ENCODE results near the gene APRT. TPM values are rescaled to one million over a fixed set of nuclear protein-coding genes. Genes with fewer than 3 reads are reported as not detected.

APRT gene
- total and polyA plus RNA-seq, 2 donors: 122 to 198 TPM

- Histone ChIP-seq H3K4me3 (ENCODE audit: low read length in 2 of 2) (peak overlapping the region; percentile 43 to 48), H3K27me3 (ENCODE audit: control insufficient read depth in 2 of 2, insufficient read depth in 1 of 2, low read length in 1 of 2) (no peaks in the 10 kb centered on the region), H3K36me3 (ENCODE audit: control insufficient read depth in 2 of 2, insufficient read depth in 2 of 2, low read length in 1 of 2) (peaks cover 0 to 7% of the 10 kb centered on the region in 2 donors), H3K4me1 (ENCODE audit: control insufficient read depth in 2 of 2, insufficient read depth in 2 of 2, low read length in 2 of 2) (peaks cover 38 to 71% of the 10 kb centered on the region in 2 donors), H3K9me3 (ENCODE audit: control insufficient read depth in 2 of 2, insufficient read depth in 1 of 2, low read length in 1 of 2) (peaks cover 0 to 14% of the 10 kb centered on the region in 2 donors), H3K27ac (ENCODE audit: low read depth in 1 of 2, low read length in 1 of 2) (peak overlapping the region; percentile 93 to 97)
- WGBS: 10% methylated on average over 17 of the region's 17 CpGs
- peak in 5 of 9 donors; percentile 84 to 94 (median 86) for DNase-seq (ENCODE audit: low read depth in 6 of 9, low spot score in 9 of 9)
Observed at GRCh38 chr16:88799569-88800276, 12.0 kb downstream of the APRT start.

DNA sequence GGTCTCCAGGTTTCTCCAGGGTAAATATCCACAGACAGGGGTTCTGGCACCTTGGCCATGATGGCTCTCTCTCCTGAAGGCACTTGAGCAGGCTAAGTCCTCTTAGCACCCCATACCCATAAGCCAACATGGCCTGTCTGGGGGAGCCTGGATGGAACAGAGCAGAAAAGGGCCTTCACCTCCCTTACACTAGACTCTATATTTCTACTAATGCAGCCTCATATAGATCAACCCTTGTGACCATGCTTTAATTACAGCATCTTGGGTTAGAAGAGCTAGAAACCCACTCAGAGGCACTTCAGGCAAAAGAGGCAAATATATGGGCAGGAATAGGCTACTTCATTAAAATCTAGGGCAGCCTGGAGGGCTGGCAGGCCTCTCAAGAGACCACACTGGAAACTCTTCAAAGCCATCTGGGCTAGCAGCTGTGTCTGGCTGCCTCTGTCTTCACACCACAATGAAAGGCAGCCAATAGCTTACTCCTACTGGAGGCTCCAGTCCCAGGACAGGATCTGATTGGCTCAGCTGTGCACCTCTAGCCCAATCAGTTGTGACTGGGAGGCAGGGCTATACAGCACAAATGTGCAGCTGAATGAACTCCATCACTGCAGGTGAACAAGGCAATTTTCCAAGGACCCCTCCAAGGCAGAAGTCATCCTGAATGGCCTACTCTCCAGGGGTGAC lies 12.8 kb downstream of the APRT start:
- Histone ChIP-seq H3K27ac (ENCODE audit: low read depth in 1 of 2, low read length in 1 of 2) (peak overlapping the region; percentile 93 to 97), H3K4me3 (ENCODE audit: low read length in 2 of 2) (peak overlapping the region in 1 of 2 donors; percentile 12), H3K9me3 (ENCODE audit: control insufficient read depth in 2 of 2, insufficient read depth in 1 of 2, low read length in 1 of 2) (peaks cover 0 to 14% of the 10 kb centered on the region in 2 donors), H3K27me3 (ENCODE audit: control insufficient read depth in 2 of 2, insufficient read depth in 1 of 2, low read length in 1 of 2) (no peaks in the 10 kb centered on the region), H3K36me3 (ENCODE audit: control insufficient read depth in 2 of 2, insufficient read depth in 2 of 2, low read length in 1 of 2) (peaks cover 0 to 5% of the 10 kb centered on the region in 2 donors), H3K4me1 (ENCODE audit: control insufficient read depth in 2 of 2, insufficient read depth in 2 of 2, low read length in 2 of 2) (peaks cover 35 to 73% of the 10 kb centered on the region in 2 donors)
- peak in 5 of 9 donors; percentile 77 to 92 (median 84) for DNase-seq (ENCODE audit: low read depth in 6 of 9, low spot score in 9 of 9)

DNA sequence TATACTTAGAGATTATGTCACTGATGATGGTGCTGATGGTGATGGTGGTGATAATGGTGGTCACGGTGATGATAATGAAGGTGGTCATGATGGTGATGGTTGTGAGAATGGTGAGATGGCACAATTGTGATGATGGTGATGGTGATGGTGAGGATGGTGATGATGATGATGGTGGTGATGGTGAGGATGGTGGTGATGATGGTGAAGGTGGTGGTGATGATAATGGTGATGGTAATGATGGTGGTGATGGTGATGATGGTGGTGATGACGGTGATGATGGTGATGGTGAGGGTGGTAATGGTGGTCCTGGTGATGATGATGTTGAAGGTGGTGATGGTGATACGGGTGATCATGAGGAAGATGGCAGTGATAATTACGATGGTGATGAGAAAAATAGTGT lies 13.7 kb downstream of the APRT start:
- Histone ChIP-seq H3K4me3 (ENCODE audit: low read length in 2 of 2) (no peak overlapping the region), H3K27me3 (ENCODE audit: control insufficient read depth in 2 of 2, insufficient read depth in 1 of 2, low read length in 1 of 2) (no peaks in the 10 kb centered on the region), H3K36me3 (ENCODE audit: control insufficient read depth in 2 of 2, insufficient read depth in 2 of 2, low read length in 1 of 2) (peaks cover 0 to 5% of the 10 kb centered on the region in 2 donors), H3K27ac (ENCODE audit: low read depth in 1 of 2, low read length in 1 of 2) (no peak overlapping the region), H3K4me1 (ENCODE audit: control insufficient read depth in 2 of 2, insufficient read depth in 2 of 2, low read length in 2 of 2) (peaks cover 43 to 81% of the 10 kb centered on the region in 2 donors), H3K9me3 (ENCODE audit: control insufficient read depth in 2 of 2, insufficient read depth in 1 of 2, low read length in 1 of 2) (peaks cover 0 to 16% of the 10 kb centered on the region in 2 donors)
- no peak for DNase-seq (ENCODE audit: low read depth in 6 of 9, low spot score in 9 of 9)
- 95% methylated on average over 4 of the region's 4 CpGs for WGBS

GRCh38 chr16:88796278-88796677 lies 15.4 kb downstream of the APRT start:
- H3K36me3 ChIP-seq (ENCODE audit: control insufficient read depth in 2 of 2, insufficient read depth in 2 of 2, low read length in 1 of 2): peaks cover 0 to 2% of the 10 kb centered on the region in 2 donors
- peaks cover 0 to 18% of the 10 kb centered on the region in 2 donors for H3K9me3 ChIP-seq (ENCODE audit: control insufficient read depth in 2 of 2, insufficient read depth in 1 of 2, low read length in 1 of 2)
- no peaks in the 10 kb centered on the region for H3K27me3 ChIP-seq (ENCODE audit: control insufficient read depth in 2 of 2, insufficient read depth in 1 of 2, low read length in 1 of 2)
- DNase-seq (ENCODE audit: low read depth in 6 of 9, low spot score in 9 of 9): no peak
- H3K4me3 ChIP-seq (ENCODE audit: low read length in 2 of 2): no peak overlapping the region
- peaks cover 55 to 83% of the 10 kb centered on the region in 2 donors for H3K4me1 ChIP-seq (ENCODE audit: control insufficient read depth in 2 of 2, insufficient read depth in 2 of 2, low read length in 2 of 2)
- 95% methylated on average over 4 of the region's 4 CpGs for WGBS
- peak overlapping the region in 1 of 2 donors; percentile 25 for H3K27ac ChIP-seq (ENCODE audit: low read depth in 1 of 2, low read length in 1 of 2)

DNA sequence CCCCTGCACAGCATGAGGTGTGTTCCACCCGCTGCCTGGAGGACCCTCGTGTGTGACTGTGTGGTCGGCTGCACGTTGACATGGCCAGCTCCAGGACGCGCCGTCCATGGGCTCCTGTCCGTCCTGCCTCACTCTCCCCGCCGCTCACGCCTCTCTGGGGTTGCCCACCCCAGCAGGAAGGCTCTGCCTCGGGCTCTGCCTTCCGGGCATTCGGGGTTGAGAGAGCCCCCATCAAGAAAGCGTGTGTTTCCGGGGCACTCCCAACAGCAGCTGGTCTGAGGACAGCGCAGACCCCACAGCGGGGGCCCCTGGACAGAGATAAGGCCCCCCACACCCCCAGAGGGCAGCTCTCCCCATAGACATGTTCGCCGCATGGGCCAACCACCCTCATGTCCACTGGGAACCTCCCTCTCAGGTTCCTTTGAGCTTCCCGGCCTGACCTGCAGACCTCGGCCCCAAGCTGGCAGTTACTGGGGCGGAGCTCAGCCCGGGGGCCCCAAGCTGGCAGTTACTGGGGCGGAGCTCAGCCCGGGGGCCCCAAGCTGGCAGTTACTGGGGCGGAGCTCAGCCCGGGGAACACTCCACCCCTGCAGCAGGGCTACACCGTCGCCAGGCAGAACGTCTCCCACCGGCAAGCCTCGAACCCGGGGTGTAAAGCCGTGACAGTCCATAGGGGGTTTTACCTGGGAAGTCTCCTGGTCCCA lies 18.3 kb downstream of the APRT start:
- peaks cover 0 to 5% of the 10 kb centered on the region in 2 donors for H3K9me3 ChIP-seq (ENCODE audit: control insufficient read depth in 2 of 2, insufficient read depth in 1 of 2, low read length in 1 of 2)
- H3K4me3 ChIP-seq (ENCODE audit: low read length in 2 of 2): peak overlapping the region; percentile 40 to 50
- H3K4me1 ChIP-seq (ENCODE audit: control insufficient read depth in 2 of 2, insufficient read depth in 2 of 2, low read length in 2 of 2): peaks cover 54 to 76% of the 10 kb centered on the region in 2 donors
- peak overlapping the region; percentile 94 to 97 for H3K27ac ChIP-seq (ENCODE audit: low read depth in 1 of 2, low read length in 1 of 2)
- 14% methylated on average over 35 of the region's 35 CpGs for WGBS
- peak in 2 of 9 donors; percentile 68 to 83 for DNase-seq (ENCODE audit: low read depth in 6 of 9, low spot score in 9 of 9)
- H3K27me3 ChIP-seq (ENCODE audit: control insufficient read depth in 2 of 2, insufficient read depth in 1 of 2, low read length in 1 of 2): no peaks in the 10 kb centered on the region
- no peaks in the 10 kb centered on the region for H3K36me3 ChIP-seq (ENCODE audit: control insufficient read depth in 2 of 2, insufficient read depth in 2 of 2, low read length in 1 of 2)

DNA sequence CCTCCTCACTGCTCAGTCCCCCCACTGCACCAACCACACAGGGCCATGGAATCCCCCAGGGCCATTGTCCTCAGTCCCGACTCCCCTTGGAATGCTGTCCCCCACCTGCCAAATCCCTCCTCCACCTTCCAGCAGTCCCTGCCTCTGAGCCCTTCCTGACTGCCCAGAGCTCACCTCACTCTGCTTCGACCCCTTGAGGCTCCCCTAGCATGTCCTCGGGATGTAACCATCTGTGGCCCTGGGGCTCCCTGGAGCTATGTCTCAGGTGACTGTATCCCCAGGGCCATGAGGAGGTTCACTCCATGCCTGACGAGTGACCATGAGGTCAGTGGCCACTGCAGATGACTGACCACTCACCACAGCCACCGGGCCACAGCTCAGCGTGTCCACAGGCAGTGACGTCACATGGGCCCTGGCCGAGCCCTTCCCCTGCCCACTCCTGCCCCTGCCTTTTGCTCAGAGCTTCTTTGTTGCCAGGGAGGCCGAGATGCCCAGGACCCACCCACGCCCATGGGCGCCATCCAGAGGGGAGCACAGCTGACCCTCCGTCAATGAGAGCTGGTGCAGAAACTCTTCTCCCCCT lies 19.0 kb downstream of the APRT start:
- H3K27me3 ChIP-seq (ENCODE audit: control insufficient read depth in 2 of 2, insufficient read depth in 1 of 2, low read length in 1 of 2): no peaks in the 10 kb centered on the region
- H3K4me1 ChIP-seq (ENCODE audit: control insufficient read depth in 2 of 2, insufficient read depth in 2 of 2, low read length in 2 of 2): peaks cover 54 to 73% of the 10 kb centered on the region in 2 donors
- 87% methylated on average over 12 of the region's 12 CpGs for WGBS
- H3K27ac ChIP-seq (ENCODE audit: low read depth in 1 of 2, low read length in 1 of 2): peak overlapping the region; percentile 94 to 97
- H3K9me3 ChIP-seq (ENCODE audit: control insufficient read depth in 2 of 2, insufficient read depth in 1 of 2, low read length in 1 of 2): peaks cover 0 to 4% of the 10 kb centered on the region in 2 donors
- peak overlapping the region; percentile 40 to 50 for H3K4me3 ChIP-seq (ENCODE audit: low read length in 2 of 2)
- H3K36me3 ChIP-seq (ENCODE audit: control insufficient read depth in 2 of 2, insufficient read depth in 2 of 2, low read length in 1 of 2): no peaks in the 10 kb centered on the region
- peak in 1 of 9 donors; percentile 37 for DNase-seq (ENCODE audit: low read depth in 6 of 9, low spot score in 9 of 9)

DNA sequence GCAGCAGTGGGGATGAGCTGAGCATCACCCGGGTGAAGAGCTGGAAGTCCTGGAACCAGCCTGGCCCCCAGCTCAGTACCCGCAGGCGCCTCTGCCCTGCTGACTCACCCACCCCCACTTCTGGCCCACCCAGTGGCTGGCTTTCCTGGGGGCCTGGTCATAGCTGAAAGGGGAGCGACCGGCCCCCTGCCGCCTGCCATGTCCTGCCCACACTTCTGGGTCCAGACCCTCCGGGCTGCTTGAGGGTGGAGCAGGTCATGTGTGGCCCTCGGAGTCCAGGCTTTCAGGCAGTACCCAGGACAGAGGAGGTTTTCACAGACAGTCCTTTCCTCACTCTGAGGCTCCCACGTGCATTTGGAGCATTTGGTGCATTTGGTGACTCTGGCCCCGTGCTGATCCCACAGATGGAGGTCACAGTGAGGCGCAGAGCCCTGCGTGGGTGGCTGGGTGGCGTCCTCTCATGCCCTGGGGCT lies 19.6 kb downstream of the APRT start:
- H3K36me3 ChIP-seq (ENCODE audit: control insufficient read depth in 2 of 2, insufficient read depth in 2 of 2, low read length in 1 of 2): no peaks in the 10 kb centered on the region
- DNase-seq (ENCODE audit: low read depth in 6 of 9, low spot score in 9 of 9): peak in 1 of 9 donors; percentile 43
- peak overlapping the region in 1 of 2 donors; percentile 18 for H3K4me3 ChIP-seq (ENCODE audit: low read length in 2 of 2)
- WGBS: 56% methylated on average over 13 of the region's 13 CpGs
- peak overlapping the region; percentile 80 to 97 for H3K27ac ChIP-seq (ENCODE audit: low read depth in 1 of 2, low read length in 1 of 2)
- H3K4me1 ChIP-seq (ENCODE audit: control insufficient read depth in 2 of 2, insufficient read depth in 2 of 2, low read length in 2 of 2): peaks cover 55 to 73% of the 10 kb centered on the region in 2 donors
- H3K27me3 ChIP-seq (ENCODE audit: control insufficient read depth in 2 of 2, insufficient read depth in 1 of 2, low read length in 1 of 2): no peaks in the 10 kb centered on the region
- peaks cover 0 to 4% of the 10 kb centered on the region in 2 donors for H3K9me3 ChIP-seq (ENCODE audit: control insufficient read depth in 2 of 2, insufficient read depth in 1 of 2, low read length in 1 of 2)

DNA sequence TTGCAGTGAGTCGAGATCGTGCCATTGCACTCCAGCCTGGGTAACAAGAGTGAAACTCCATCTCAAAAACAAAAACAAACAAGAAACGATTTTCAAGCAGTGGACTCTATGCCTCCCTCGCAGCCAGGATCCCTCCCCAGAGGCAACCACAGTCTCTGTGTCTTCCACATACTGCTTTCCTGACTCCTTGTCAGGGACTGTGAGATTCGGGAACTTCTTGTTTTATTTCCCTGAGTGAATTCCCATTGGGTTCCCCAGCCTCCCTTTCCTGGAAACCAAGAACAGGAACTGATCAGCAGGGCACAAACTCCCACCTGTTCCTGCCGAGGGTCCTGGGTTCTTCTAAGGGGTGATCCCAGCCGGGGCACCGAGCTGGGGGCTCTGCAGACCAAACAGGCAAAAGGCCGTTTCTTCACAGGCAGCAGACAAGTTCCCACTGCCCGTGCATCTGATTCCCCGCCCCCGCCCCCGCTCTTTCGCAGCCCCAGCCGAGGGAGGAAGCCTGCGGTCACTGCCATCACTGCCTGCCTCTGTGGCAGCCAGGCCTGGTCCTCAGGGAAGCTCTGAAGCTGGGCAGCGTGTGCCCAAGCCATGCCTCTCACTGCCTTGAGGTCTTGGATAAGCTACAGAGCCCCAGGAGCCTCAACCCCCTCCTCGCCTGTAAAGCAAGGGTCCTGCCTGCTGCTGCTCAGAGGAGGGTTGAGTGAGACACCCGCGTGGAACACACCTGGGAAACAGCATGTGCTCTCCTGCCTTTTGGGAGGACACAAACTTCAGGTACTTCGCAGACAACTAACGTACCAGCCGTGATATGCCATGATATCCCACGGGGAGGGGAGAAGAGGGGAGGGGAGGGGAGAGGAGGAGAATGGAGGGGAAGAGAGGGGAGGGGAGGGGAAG lies 21.2 kb downstream of the APRT start:
- Histone ChIP-seq H3K4me3 (ENCODE audit: low read length in 2 of 2) (peak overlapping the region; percentile 13 to 30), H3K36me3 (ENCODE audit: control insufficient read depth in 2 of 2, insufficient read depth in 2 of 2, low read length in 1 of 2) (no peaks in the 10 kb centered on the region), H3K4me1 (ENCODE audit: control insufficient read depth in 2 of 2, insufficient read depth in 2 of 2, low read length in 2 of 2) (peaks cover 50 to 68% of the 10 kb centered on the region in 2 donors), H3K27me3 (ENCODE audit: control insufficient read depth in 2 of 2, insufficient read depth in 1 of 2, low read length in 1 of 2) (no peaks in the 10 kb centered on the region), H3K27ac (ENCODE audit: low read depth in 1 of 2, low read length in 1 of 2) (peak overlapping the region; percentile 77 to 96), H3K9me3 (ENCODE audit: control insufficient read depth in 2 of 2, insufficient read depth in 1 of 2, low read length in 1 of 2) (peaks cover 0 to 4% of the 10 kb centered on the region in 2 donors)
- 3% methylated on average over 24 of the region's 24 CpGs for WGBS
- peak in 1 of 9 donors; percentile 80 for DNase-seq (ENCODE audit: low read depth in 6 of 9, low spot score in 9 of 9)

Measured in thymus (tissue), 11 donors.